Kidney capillary endothelial cell (primary cell): ENCODE data around the gene PFKFB3.
"Not testable (repeated sequence)": the region's sequence is repeated elsewhere in the genome, so short reads cannot be mapped to it uniquely, and the experiment has no call there.

ENCODE experiments used
- DNase-seq: peaks from one replicate; pipeline ENCODE4 v3.0.0-alpha.2; 2018; ENCODE audit warnings: low spot score

Gene PFKFB3

GRCh38 chr10:6272126-6272525 lies 69.4 kb downstream of the PFKFB3 start:
- DNase-seq, result no peak

- no peak for DNase-seq
Measured at GRCh38 chr10:6273351-6273750, 70.6 kb downstream of the PFKFB3 start.

GRCh38 chr10:6274040-6274439 lies 71.3 kb downstream of the PFKFB3 start:
- no peak for DNase-seq

GRCh38 chr10:6274484-6274883 lies 71.8 kb downstream of the PFKFB3 start:
- no peak for DNase-seq

GRCh38 chr10:6275022-6275997 lies 72.6 kb downstream of the PFKFB3 start:
- DNase-seq, result peak; percentile 100

- DNase-seq, result no peak
Measured at GRCh38 chr10:6276356-6276755, 73.6 kb downstream of the PFKFB3 start.

GRCh38 chr10:6278519-6279120 lies 75.9 kb downstream of the PFKFB3 start:
- no peak for DNase-seq

- DNase-seq, result peak; percentile 92
Measured at GRCh38 chr10:6279540-6280267, 77.0 kb downstream of the PFKFB3 start.

- no peak for DNase-seq
Measured at GRCh38 chr10:6280291-6280690, 77.6 kb downstream of the PFKFB3 start.

GRCh38 chr10:6282454-6282958 lies 79.8 kb downstream of the PFKFB3 start:
- no peak for DNase-seq

GRCh38 chr10:6283655-6284054 lies 80.9 kb downstream of the PFKFB3 start:
- DNase-seq, result no peak

GRCh38 chr10:6290621-6291020 lies 87.9 kb downstream of the PFKFB3 start:
- not testable (repeated sequence) for DNase-seq

- DNase-seq, result no peak
Measured at GRCh38 chr10:6292741-6293151, 90.0 kb downstream of the PFKFB3 start.

- not testable (repeated sequence) for DNase-seq
Measured at GRCh38 chr10:6296425-6296824, 93.7 kb downstream of the PFKFB3 start.

- DNase-seq, result no peak
Measured at GRCh38 chr10:6296828-6297251, 94.1 kb downstream of the PFKFB3 start.

- no peak for DNase-seq
Measured at GRCh38 chr10:6297522-6297921, 94.8 kb downstream of the PFKFB3 start.

- DNase-seq, result no peak
Measured at GRCh38 chr10:6297951-6298381, 95.2 kb downstream of the PFKFB3 start.

- DNase-seq, result no peak
Measured at GRCh38 chr10:6298428-6298827, 95.7 kb downstream of the PFKFB3 start.

GRCh38 chr10:6299234-6299633 lies 96.5 kb downstream of the PFKFB3 start:
- DNase-seq, result no peak

GRCh38 chr10:6299743-6300105 lies 97.0 kb downstream of the PFKFB3 start:
- DNase-seq, result no peak

- peak; percentile 31 for DNase-seq
Measured at GRCh38 chr10:6300106-6300783, 97.5 kb downstream of the PFKFB3 start.
